HL-60 (cell line): ENCODE results near the gene TCERG1.

Experiments used
- GABPA ChIP-seq: IDR thresholded peaks from 2 replicates; pipeline ENCODE4 v1.6.1; 2012; ENCODE audit warnings: low read depth
- POLR2AphosphoS5 ChIP-seq: IDR thresholded peaks from 2 replicates; pipeline ENCODE4 v1.6.1; 2012; ENCODE audit warnings: low read depth
- TF ChIP-seq, protein P1 (sequence below): IDR thresholded peaks from one replicate; pipeline ENCODE4 v1.5.1; 2011; ENCODE audit warnings: low read length, control low read depth, inconsistent platforms; ENCODE audit not compliant: insufficient read depth
- TF ChIP-seq, protein P2 (sequence below): IDR thresholded peaks from 2 replicates; pipeline ENCODE4 v1.6.1; 2012; ENCODE audit warnings: low read depth; ENCODE audit not compliant: insufficient replicate concordance

DNA sequence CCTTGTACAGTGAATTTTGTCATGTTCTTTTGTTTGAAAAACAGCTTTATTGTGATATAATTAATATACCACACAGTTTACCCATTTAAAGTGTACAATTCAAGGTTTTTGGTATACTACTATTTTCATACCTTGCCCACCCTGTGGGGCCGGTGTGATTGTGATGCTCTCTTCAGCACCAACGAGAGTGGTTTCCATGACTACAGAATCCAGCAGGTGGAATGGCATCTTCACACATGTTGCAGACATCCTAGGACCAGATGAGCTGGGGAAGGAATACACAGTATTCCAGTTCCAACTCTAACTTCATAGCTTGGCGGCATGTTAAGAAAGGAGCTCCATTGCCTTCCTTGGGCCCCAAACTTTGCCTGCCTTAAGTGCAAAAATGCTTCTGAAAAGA lies 76.6 kb downstream of the TCERG1 start:
- TF ChIP-seq, protein P1, sequence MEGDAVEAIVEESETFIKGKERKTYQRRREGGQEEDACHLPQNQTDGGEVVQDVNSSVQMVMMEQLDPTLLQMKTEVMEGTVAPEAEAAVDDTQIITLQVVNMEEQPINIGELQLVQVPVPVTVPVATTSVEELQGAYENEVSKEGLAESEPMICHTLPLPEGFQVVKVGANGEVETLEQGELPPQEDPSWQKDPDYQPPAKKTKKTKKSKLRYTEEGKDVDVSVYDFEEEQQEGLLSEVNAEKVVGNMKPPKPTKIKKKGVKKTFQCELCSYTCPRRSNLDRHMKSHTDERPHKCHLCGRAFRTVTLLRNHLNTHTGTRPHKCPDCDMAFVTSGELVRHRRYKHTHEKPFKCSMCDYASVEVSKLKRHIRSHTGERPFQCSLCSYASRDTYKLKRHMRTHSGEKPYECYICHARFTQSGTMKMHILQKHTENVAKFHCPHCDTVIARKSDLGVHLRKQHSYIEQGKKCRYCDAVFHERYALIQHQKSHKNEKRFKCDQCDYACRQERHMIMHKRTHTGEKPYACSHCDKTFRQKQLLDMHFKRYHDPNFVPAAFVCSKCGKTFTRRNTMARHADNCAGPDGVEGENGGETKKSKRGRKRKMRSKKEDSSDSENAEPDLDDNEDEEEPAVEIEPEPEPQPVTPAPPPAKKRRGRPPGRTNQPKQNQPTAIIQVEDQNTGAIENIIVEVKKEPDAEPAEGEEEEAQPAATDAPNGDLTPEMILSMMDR, result no peak
- TF ChIP-seq POLR2AphosphoS5, result no peak
- TF ChIP-seq, protein P2, sequence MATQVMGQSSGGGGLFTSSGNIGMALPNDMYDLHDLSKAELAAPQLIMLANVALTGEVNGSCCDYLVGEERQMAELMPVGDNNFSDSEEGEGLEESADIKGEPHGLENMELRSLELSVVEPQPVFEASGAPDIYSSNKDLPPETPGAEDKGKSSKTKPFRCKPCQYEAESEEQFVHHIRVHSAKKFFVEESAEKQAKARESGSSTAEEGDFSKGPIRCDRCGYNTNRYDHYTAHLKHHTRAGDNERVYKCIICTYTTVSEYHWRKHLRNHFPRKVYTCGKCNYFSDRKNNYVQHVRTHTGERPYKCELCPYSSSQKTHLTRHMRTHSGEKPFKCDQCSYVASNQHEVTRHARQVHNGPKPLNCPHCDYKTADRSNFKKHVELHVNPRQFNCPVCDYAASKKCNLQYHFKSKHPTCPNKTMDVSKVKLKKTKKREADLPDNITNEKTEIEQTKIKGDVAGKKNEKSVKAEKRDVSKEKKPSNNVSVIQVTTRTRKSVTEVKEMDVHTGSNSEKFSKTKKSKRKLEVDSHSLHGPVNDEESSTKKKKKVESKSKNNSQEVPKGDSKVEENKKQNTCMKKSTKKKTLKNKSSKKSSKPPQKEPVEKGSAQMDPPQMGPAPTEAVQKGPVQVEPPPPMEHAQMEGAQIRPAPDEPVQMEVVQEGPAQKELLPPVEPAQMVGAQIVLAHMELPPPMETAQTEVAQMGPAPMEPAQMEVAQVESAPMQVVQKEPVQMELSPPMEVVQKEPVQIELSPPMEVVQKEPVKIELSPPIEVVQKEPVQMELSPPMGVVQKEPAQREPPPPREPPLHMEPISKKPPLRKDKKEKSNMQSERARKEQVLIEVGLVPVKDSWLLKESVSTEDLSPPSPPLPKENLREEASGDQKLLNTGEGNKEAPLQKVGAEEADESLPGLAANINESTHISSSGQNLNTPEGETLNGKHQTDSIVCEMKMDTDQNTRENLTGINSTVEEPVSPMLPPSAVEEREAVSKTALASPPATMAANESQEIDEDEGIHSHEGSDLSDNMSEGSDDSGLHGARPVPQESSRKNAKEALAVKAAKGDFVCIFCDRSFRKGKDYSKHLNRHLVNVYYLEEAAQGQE, result no peak
- TF ChIP-seq GABPA, result no peak
